22Rv1 (cell line): Measurements from ENCODE around the gene TMEM185A.
"Not testable (repeated sequence)": the region's sequence is repeated elsewhere in the genome, so short reads cannot be mapped to it uniquely, and the experiment has no call there.

ENCODE experiments used
- H3K27ac ChIP-seq: fragments of 450-650 bp; 2 replicates; pipeline ENCODE4 v1.5.1; 2017
- CTCF ChIP-seq: fragments of 450-650 bp; IDR thresholded peaks from 2 replicates; pipeline ENCODE4 v1.5.1; 2017; ENCODE audit warnings: mild to moderate bottlenecking
- ZFX ChIP-seq: fragments of 450-650 bp; IDR thresholded peaks from 2 replicates; pipeline ENCODE4 v1.6.1; 2017; ENCODE audit warnings: antibody characterized with exemption, borderline replicate concordance

TMEM185A gene

DNA sequence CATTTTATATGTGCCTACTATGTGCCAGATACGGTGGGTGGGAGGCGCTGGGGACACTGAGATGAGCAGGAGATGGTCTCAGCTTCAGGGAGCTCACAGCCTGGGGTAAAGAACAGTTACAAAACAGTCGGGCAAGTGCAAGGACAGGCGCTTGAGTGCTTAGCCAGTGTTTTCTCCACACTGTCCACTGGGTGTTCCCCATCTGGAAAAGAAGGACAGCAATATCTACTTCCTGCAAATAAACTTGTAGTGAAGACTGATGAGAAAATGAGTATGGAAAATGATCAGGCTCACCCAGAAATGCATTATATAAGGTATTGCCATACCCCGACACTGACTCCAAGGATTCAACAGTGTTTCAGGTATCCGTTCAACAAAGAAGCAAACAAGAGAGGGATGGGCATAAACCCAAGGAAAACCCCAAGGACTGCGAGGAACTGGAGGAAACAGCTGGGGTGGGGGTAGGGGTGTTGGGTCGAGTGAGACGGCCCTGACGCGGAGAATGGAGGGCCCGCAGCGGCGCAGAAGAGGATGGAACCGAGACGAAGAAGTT, 835 bp downstream of the TMEM185A start:
- TF ChIP-seq ZFX: no peak
- TF ChIP-seq CTCF: no peak
- no peak overlapping the region for H3K27ac ChIP-seq

- no peak for TF ChIP-seq ZFX
- H3K27ac ChIP-seq: no peak overlapping the region
Observed at GRCh38 chrX:149629730-149630387, 1.7 kb downstream of the TMEM185A start.

DNA sequence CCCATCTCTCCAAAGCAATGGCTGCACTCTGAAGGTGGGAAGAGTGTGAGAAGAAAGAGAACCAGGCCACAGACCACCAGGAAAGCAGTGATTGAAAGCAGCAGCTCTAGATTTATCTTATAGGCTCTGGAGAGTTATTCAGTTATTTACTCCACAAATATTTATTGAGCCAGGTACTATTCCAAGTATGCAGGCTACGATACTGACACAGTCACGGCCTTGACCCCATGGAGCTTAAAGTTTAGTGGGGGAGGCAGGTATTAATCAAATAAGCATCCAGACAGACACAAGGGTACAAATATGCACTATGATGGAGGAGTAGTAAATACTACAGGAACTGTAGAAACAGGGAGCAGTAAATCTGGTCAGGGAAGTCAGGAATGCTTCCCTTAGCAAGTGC, 2.8 kb downstream of the TMEM185A start:
- TF ChIP-seq ZFX (no peak), CTCF (no peak)
- no peak overlapping the region for H3K27ac ChIP-seq

- H3K27ac ChIP-seq: no peak overlapping the region
- TF ChIP-seq ZFX: no peak
Observed at GRCh38 chrX:149628280-149628679, 3.3 kb downstream of the TMEM185A start.

DNA sequence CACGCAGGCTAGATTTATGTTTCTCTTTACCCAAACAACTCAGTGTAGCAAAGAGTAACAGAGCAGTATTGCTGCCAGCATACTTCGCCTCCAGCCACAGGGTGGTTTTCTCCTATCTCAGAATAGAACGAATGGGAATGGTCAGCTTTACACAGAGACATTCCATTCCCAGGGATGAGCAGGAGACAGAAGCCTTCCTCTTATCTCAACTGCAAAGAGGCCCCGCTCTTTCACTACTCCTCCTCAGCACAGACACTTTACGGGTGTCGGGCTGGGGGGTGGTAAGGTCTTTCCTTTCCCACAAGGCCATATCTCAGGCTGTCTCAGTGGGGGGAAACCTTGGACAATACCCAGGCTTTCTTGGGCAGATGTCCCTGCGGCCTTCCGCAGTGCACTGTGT, 4.8 kb downstream of the TMEM185A start:
- H3K27ac ChIP-seq: not testable (repeated sequence)

DNA sequence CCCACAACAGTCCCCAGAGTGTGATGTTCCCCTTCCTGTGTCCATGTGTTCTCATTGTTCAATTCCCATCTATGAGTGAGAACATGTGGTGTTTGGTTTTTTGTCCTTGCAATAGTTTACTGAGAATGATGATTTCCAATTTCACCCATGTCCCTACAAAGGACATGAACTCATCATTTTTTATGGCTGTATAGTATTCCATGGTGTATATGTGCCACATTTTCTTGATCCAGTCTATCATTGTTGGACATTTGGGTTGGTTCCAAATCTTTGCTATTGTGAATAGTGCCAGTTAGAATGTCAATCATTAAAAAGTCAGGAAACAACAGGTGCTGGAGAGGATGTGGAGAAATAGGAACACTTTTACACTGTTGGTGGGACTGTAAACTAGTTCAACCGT, 11.9 kb downstream of the TMEM185A start:
- not testable (repeated sequence) for H3K27ac ChIP-seq

- no peak overlapping the region for H3K27ac ChIP-seq
- TF ChIP-seq ZFX (no peak), CTCF (no peak)
Observed at GRCh38 chrX:149618871-149619270, 12.7 kb downstream of the TMEM185A start.

DNA sequence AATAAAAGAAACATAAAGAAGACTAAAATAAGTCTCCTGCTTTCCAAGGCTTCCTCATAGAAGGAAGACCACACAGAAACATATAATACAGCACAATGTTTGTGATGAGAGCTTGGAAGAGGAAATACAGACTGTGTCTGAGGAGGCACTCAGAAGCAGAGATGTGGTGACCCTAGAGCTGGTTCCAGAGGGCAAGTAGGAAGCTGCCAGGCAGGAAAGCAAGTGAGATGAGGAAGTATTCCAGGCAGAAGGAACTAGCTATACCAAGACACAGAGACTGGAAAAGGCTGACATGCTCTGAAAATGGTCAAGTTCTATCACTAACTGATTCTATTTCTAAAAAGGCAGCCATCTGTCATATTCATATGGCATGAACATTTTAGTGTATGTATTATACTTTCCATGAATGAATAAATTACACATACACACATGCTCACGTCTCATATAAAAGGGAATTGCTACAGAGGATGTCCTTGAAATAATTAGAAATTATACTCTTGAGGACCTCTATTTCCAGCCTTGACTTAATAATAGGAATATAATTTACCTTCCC, 19.9 kb downstream of the TMEM185A start:
- TF ChIP-seq ZFX (no peak), CTCF (no peak)
- no peak overlapping the region for H3K27ac ChIP-seq

- TF ChIP-seq ZFX (no peak), CTCF (no peak)
- no peak overlapping the region for H3K27ac ChIP-seq
Observed at GRCh38 chrX:149610511-149610910, 21.1 kb downstream of the TMEM185A start.
